ENCODE results near the gene PTPRJ. TPM values are rescaled to one million over a fixed set of nuclear protein-coding genes. Genes with fewer than 3 reads are reported as not detected.
A peak's percentile ranks its signal among the peaks of the same experiment; 100 is the strongest.

Gene PTPRJ
- polyA plus RNA-seq, 3 donors from 2014 or later: 10.0 to 19.0 (median 18.0) TPM

DNA sequence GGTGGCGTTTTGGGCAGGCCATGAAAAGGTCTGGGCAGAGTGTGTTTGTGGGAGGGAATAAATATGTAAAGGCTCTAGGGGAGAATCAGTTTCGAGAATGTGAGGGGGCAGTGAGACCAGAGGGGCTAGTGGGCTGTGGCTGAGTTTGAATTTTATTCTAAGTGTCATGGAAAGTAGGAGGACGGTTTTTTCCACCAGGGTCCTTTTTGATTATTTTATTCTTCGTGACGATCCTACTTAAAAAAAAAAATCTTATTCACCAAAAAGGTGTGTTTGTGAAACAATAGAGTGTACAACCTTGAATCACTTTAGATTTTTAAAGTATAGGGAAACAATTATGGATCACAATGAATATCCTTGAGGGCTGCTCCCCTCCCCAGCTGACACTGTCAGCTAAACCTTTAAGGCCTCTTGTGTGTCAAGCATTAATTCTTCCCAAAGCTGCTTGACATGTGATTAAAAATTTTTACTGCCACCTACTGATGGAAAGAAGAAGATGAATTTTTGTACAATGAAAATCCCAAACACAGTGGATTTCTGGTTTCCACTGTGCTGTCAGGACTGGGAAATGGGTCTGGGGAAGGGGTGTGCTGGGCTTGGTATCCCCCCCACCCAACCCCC is 128.8 kb downstream of the PTPRJ start:
- H3K36me3 Mint-ChIP-seq: peaks cover 7 to 10% (median 8%) of the 10 kb centered on the region in 3 donors
- peaks cover 0 to 2% (median 0%) of the 10 kb centered on the region in 6 donors for H3K9me3 Mint-ChIP-seq
- H3K4me1 Mint-ChIP-seq: peaks cover 47 to 66% of the 10 kb centered on the region in 2 donors
- peak in 2 of 3 donors; percentile 19 to 26 for DNase-seq
- H3K4me3 Mint-ChIP-seq: peak overlapping the region; percentile 72 to 86 (median 82)
- H3K27ac Mint-ChIP-seq: peak overlapping the region; percentile 62 to 89 (median 75)
- peaks cover 0 to 4% (median 0%) of the 10 kb centered on the region in 3 donors for H3K27me3 Mint-ChIP-seq (ENCODE audit: low read depth in 3 of 3)

DNA sequence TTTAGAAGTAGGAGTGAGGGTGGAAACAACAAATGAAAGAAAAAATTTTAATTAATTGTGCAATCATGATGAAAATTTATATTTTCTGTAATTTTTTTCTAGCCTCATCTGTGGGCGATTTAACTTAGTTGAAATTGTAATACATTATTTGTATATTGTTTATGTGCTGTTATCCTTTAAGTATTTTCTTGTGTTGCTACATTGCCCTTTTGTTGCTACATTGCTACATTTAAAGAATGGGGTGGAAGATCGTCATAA is 130.1 kb downstream of the PTPRJ start:
- H3K27ac Mint-ChIP-seq: peak overlapping the region in 1 of 6 donors; percentile 2
- H3K9me3 Mint-ChIP-seq: peaks cover 10 to 12% (median 12%) of the 10 kb centered on the region in 6 donors
- no peak overlapping the region for H3K4me3 Mint-ChIP-seq
- H3K27me3 Mint-ChIP-seq (ENCODE audit: low read depth in 3 of 3): peaks cover 0 to 5% (median 0%) of the 10 kb centered on the region in 3 donors
- peaks cover 42 to 53% of the 10 kb centered on the region in 2 donors for H3K4me1 Mint-ChIP-seq
- peaks cover 19 to 22% (median 20%) of the 10 kb centered on the region in 3 donors for H3K36me3 Mint-ChIP-seq
- no peak for DNase-seq

DNA sequence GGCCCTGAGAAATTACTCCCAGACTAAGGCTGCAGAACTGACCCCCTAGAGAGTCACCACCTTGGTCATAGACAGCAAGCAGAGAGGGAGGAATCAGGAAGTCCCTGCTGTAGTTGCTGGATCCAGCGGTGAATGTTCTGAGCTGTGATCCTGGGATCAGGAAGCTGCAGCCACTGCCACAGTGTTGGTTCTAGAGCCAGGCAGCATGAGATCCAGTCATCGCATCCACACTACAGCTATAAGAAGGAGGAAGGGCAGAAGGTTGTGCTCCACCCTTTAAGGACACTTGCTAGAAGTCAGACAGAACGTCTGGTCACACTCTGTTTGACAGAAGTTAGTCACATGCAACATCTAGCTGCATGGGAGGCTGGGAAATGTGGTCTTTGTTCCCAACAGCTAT is 131.5 kb downstream of the PTPRJ start:
- peaks cover 31 to 39% of the 10 kb centered on the region in 2 donors for H3K4me1 Mint-ChIP-seq

DNA sequence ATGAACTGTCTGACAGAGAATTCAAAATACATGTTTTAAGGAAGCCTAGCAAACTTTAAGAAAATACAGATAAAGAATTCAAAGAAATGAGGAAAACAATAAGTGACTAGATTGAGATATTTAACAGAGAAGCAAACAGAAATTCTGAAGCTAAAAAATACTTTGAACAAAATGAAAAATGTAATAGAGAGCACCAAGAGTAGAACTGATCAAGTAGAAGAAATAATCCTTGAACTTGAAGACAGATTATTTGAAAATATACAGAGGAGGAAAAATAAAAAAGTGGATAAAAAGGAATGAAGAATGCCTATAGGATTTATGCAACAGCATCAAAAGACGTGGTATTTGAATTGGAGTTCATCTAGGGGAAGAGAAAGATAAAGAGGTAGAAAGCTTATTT is 134.4 kb downstream of the PTPRJ start:
- H3K36me3 Mint-ChIP-seq: peaks cover 28 to 40% (median 38%) of the 10 kb centered on the region in 3 donors
- peaks cover 10 to 17% (median 14%) of the 10 kb centered on the region in 6 donors for H3K9me3 Mint-ChIP-seq
- peaks cover 0 to 5% (median 0%) of the 10 kb centered on the region in 3 donors for H3K27me3 Mint-ChIP-seq (ENCODE audit: low read depth in 3 of 3)
- H3K4me1 Mint-ChIP-seq: peaks cover 4 to 10% of the 10 kb centered on the region in 2 donors
- peak overlapping the region in 1 of 6 donors; percentile 53 for H3K27ac Mint-ChIP-seq
- no peak for DNase-seq
- peak overlapping the region in 1 of 5 donors; percentile 11 for H3K4me3 Mint-ChIP-seq

More for the DNA sequence above, 131.5 kb downstream of the PTPRJ start:
- peaks cover 0 to 8% (median 0%) of the 10 kb centered on the region in 3 donors for H3K27me3 Mint-ChIP-seq (ENCODE audit: low read depth in 3 of 3)
- DNase-seq: no peak
- no peak overlapping the region for H3K4me3 Mint-ChIP-seq
- peaks cover 10 to 17% (median 14%) of the 10 kb centered on the region in 6 donors for H3K9me3 Mint-ChIP-seq
- H3K36me3 Mint-ChIP-seq: peaks cover 28 to 30% (median 29%) of the 10 kb centered on the region in 3 donors
- H3K27ac Mint-ChIP-seq: peak overlapping the region in 2 of 6 donors; percentile 29 to 43

DNA sequence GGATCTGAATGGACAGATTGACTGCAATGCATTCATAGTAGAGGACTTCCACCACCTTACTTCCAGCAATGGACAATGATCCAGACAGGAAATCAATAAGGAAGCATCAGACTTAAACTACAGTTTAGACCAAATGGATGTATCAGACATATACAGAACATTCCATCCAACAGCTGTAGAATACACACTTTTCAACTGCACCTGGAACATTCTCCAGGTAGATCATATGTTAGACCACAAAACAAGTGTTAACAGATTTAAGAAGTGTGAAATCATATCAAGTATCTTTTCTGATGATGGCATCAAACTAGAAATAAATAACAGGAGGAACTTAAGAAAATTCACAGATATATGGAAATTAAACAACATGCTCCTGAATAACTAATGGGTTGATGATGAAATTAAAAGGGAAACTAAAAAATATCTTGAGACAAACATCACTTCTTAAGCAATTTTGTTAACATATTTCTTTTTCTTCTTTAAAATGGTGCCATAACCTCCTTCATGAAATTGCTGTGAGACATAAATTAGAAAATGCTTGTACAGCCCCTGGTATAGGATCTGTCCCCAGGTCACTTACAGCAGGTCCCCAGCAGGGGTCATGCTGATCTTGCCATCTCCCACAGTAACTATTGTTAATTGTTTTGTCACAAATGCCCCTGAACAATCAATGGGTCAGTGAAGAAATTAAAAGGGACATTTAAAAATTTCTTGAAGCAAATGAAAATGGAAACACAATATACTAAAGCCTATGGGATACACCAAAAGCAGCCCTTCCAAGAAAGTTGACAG is 136.3 kb downstream of the PTPRJ start:
- Mint-ChIP-seq H3K4me1 (peaks cover 3 to 11% of the 10 kb centered on the region in 2 donors), H3K36me3 (peaks cover 28 to 47% (median 38%) of the 10 kb centered on the region in 3 donors), H3K9me3 (peaks cover 10 to 17% (median 14%) of the 10 kb centered on the region in 6 donors), H3K4me3 (no peak overlapping the region), H3K27me3 (ENCODE audit: low read depth in 3 of 3) (peaks cover 0 to 5% (median 0%) of the 10 kb centered on the region in 3 donors), H3K27ac (peak overlapping the region in 3 of 6 donors; percentile 16 to 60 (median 31))
- no peak for DNase-seq

DNA sequence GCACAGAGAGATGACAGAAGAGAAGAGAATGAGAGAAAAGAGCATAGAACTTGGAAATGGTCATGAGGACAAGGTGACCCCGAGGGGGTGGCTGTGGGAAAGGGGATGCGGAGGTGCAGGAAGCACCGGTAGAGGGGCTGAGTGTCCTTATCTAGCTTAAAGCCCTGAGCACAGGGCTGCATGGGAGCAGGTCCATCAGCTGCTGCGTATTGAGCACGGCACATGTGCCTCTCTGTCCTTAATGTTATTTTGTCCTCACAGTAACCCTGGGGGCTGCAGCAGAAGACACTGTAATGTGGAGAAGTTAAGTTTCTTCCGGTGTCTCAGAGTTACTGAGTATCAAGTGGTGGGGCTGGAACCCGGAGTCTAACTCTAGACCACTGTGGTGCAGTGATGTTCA is 141.9 kb downstream of the PTPRJ start:
- Mint-ChIP-seq H3K27me3 (ENCODE audit: low read depth in 3 of 3) (peaks cover 0 to 2% (median 2%) of the 10 kb centered on the region in 3 donors), H3K4me1 (peaks cover 6 to 32% of the 10 kb centered on the region in 2 donors), H3K36me3 (peaks cover 19 to 49% (median 37%) of the 10 kb centered on the region in 3 donors), H3K9me3 (peaks cover 0 to 1% (median 0%) of the 10 kb centered on the region in 6 donors), H3K4me3 (no peak overlapping the region), H3K27ac (peak overlapping the region in 1 of 6 donors; percentile 35)
- no peak for DNase-seq

DNA sequence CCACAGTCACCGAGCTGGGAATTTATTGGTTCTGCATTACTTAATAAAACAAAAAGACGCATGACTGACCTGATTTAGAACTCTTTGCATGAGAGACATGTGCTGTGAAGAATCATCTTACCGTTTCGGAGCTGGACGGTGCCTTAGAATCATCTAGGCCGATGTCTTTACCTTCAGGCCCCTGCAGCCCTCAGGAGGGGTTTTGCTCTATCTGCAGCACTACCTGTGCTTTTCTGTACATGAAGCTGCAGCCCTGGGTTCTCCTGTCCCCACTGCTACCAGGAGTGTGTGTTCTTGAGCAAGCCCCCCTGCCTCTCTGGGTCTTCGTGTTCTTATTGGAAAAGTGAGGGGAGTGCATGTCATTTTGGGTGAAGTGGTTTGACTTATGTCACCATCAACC is 142.3 kb downstream of the PTPRJ start:
- DNase-seq: no peak
- H3K4me3 Mint-ChIP-seq: no peak overlapping the region
- peaks cover 23 to 50% (median 34%) of the 10 kb centered on the region in 3 donors for H3K36me3 Mint-ChIP-seq
- H3K9me3 Mint-ChIP-seq: peaks cover 0 to 1% (median 0%) of the 10 kb centered on the region in 6 donors
- H3K4me1 Mint-ChIP-seq: peaks cover 5 to 36% of the 10 kb centered on the region in 2 donors
- H3K27ac Mint-ChIP-seq: peak overlapping the region in 1 of 6 donors; percentile 15
- H3K27me3 Mint-ChIP-seq (ENCODE audit: low read depth in 3 of 3): peaks cover 0 to 2% (median 2%) of the 10 kb centered on the region in 3 donors

DNA sequence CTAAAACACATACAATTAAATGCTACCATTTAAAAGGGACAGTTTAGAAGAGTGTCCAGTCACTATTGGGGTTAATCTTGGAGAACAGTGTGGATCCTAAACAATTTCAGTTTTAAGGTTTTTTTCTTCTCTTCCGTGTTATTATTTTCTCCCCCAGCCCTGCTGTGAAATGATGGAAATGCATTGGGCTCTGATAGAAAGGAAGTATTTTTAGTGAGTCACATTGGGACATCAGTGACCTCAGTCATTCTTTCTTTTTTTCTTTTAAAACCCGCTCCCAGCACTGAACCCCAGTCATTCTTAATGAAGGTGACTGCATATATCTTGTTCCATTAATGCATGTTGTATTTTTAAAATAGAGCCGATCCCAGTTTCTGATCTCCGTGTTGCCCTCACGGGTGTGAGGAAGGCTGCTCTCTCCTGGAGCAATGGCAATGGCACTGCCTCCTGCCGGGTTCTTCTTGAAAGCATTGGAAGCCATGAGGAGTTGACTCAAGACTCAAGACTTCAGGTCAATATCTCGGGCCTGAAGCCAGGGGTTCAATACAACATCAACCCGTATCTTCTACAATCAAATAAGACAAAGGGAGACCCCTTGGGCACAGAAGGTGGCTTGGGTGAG is 143.0 kb downstream of the PTPRJ start:
- H3K36me3 Mint-ChIP-seq: peaks cover 28 to 53% (median 39%) of the 10 kb centered on the region in 3 donors
- no peak for DNase-seq
- H3K4me3 Mint-ChIP-seq: no peak overlapping the region
- H3K27me3 Mint-ChIP-seq (ENCODE audit: low read depth in 3 of 3): peaks cover 0 to 2% (median 2%) of the 10 kb centered on the region in 3 donors
- H3K9me3 Mint-ChIP-seq: peaks cover 0 to 1% (median 0%) of the 10 kb centered on the region in 6 donors
- peaks cover 5 to 43% of the 10 kb centered on the region in 2 donors for H3K4me1 Mint-ChIP-seq
- H3K27ac Mint-ChIP-seq: no peak overlapping the region

DNA sequence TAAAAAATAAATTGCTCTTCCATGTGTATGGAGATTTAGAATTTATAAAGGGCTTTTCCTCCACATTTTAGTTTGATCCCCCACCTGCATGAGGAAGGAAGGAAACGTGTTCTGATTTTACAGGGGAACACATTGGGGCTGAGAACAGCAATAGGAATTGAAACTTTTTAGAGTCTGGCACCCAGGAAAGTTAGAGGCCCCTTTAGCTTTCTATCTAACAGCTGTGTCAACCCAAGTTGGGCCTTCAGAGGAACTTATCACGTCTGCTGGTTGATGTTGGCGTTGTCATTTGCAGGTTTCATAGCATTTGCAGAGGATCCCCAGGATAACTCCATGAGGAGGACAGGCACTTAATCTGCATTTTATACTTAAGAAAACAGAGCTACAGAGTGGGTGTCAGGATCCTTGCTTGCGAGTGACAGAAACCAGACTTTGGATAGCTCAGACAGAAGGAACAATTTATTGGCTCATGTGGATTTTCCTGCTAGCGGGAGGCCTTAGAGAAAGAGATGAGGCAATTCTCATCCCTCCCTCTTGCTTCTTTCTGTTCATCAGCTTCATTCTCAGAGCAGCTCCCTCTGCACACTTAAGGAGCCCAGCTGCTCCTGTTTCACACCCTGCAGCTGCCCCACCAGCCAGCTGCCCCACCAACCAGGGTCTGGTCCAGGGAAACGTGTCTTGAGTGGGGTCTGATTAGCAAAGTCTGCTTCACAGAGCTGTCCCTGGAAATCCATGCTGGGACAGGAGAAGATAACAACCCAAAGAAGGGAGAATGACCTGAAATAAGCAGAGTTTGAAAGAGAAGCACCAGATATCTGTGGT is 143.8 kb downstream of the PTPRJ start:
- H3K4me3 Mint-ChIP-seq: no peak overlapping the region
- H3K36me3 Mint-ChIP-seq: peaks cover 28 to 50% (median 44%) of the 10 kb centered on the region in 3 donors
- peak overlapping the region in 1 of 6 donors; percentile 69 for H3K27ac Mint-ChIP-seq
- DNase-seq: no peak
- H3K9me3 Mint-ChIP-seq: peaks cover 0 to 1% (median 0%) of the 10 kb centered on the region in 6 donors
- H3K4me1 Mint-ChIP-seq: peaks cover 9 to 51% of the 10 kb centered on the region in 2 donors
- peaks cover 2% of the 10 kb centered on the region in 3 donors for H3K27me3 Mint-ChIP-seq (ENCODE audit: low read depth in 3 of 3)

DNA sequence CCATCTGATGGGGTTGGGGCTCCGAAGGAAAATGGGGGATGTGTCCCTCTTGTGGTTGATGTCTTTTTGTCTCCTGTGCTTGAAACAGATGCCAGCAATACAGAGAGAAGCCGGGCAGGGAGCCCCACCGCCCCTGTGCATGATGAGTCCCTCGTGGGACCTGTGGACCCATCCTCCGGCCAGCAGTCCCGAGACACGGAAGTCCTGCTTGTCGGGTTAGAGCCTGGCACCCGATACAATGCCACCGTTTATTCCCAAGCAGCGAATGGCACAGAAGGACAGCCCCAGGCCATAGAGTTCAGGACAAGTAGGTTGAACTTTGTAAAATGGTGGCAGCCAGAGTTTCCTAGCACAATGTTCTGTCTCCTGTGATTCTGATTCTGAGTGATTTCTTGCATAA is 144.5 kb downstream of the PTPRJ start:
- Mint-ChIP-seq H3K9me3 (peaks cover 0 to 1% (median 0%) of the 10 kb centered on the region in 6 donors), H3K36me3 (peaks cover 28 to 56% (median 46%) of the 10 kb centered on the region in 3 donors), H3K27ac (no peak overlapping the region), H3K4me3 (no peak overlapping the region), H3K4me1 (peaks cover 15 to 58% of the 10 kb centered on the region in 2 donors), H3K27me3 (ENCODE audit: low read depth in 3 of 3) (peaks cover 2% of the 10 kb centered on the region in 3 donors)
- no peak for DNase-seq

DNA sequence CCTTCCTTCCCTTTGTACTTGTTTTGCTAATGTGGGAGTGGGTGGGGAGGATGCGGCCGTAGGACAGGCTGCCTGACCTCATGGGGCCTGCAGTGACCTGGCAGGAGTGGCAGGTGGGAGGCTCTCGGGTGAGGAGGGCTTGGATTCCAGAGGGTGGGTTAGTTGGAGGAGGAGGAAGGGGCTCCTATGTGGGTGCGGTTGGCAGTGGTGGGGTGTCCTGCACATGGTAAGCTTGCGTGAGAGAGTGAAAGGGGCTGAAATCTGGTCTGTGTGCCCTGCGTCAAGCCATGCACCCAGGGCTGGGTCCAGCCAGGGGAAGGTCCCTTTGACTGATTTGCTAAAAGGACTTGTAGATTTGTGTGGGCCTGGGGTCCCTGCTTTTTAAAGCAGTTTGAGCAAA is 145.5 kb downstream of the PTPRJ start:
- Mint-ChIP-seq H3K9me3 (peaks cover 0 to 1% (median 0%) of the 10 kb centered on the region in 6 donors), H3K4me3 (no peak overlapping the region), H3K4me1 (peaks cover 21 to 65% of the 10 kb centered on the region in 2 donors), H3K36me3 (peaks cover 33 to 61% (median 46%) of the 10 kb centered on the region in 3 donors), H3K27me3 (ENCODE audit: low read depth in 3 of 3) (peaks cover 2% of the 10 kb centered on the region in 3 donors), H3K27ac (peak overlapping the region in 2 of 6 donors; percentile 20 to 63)
- DNase-seq: no peak

DNA sequence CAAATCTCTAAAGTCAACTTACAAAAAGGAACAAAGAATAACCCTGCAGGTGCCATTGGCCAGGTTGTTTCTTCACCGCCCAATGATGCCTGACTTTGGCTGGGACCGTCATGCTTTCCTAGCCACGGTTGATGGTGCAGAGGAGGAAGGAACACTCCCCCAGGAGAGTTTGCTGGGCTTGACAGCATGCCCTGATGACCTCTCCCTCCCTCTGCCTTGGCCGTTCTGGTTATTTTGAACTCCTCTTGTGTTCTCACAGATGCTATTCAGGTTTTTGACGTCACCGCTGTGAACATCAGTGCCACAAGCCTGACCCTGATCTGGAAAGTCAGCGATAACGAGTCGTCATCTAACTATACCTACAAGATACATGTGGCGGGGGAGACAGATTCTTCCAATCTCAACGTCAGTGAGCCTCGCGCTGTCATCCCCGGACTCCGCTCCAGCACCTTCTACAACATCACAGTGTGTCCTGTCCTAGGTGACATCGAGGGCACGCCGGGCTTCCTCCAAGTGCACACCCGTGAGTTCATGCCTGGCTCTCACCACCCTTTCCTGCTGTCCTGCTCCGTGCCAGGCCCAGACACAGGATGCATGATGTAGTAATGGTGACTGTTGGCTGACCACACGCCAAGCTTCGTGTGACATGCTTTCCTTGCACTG is 147.3 kb downstream of the PTPRJ start:
- Mint-ChIP-seq H3K4me1 (peaks cover 21 to 58% of the 10 kb centered on the region in 2 donors), H3K27ac (peak overlapping the region in 4 of 6 donors; percentile 20 to 79 (median 63)), H3K4me3 (no peak overlapping the region), H3K27me3 (ENCODE audit: low read depth in 3 of 3) (peaks cover 2% of the 10 kb centered on the region in 3 donors), H3K9me3 (no peaks in the 10 kb centered on the region), H3K36me3 (peaks cover 37 to 68% (median 49%) of the 10 kb centered on the region in 3 donors)
- no peak for DNase-seq

Measured in immature natural killer cell (primary cell).